NCI-H1092 (cell line): ENCODE measurements around the gene ZNF143.
"Not testable (repeated sequence)": the region's sequence is repeated elsewhere in the genome, so short reads cannot be mapped to it uniquely, and the experiment has no call there.

Experiments
- DNase-seq: peaks from one replicate; lab custom pipeline; 2025; lab: John Stamatoyannopoulos, UW

Gene ZNF143

DNA sequence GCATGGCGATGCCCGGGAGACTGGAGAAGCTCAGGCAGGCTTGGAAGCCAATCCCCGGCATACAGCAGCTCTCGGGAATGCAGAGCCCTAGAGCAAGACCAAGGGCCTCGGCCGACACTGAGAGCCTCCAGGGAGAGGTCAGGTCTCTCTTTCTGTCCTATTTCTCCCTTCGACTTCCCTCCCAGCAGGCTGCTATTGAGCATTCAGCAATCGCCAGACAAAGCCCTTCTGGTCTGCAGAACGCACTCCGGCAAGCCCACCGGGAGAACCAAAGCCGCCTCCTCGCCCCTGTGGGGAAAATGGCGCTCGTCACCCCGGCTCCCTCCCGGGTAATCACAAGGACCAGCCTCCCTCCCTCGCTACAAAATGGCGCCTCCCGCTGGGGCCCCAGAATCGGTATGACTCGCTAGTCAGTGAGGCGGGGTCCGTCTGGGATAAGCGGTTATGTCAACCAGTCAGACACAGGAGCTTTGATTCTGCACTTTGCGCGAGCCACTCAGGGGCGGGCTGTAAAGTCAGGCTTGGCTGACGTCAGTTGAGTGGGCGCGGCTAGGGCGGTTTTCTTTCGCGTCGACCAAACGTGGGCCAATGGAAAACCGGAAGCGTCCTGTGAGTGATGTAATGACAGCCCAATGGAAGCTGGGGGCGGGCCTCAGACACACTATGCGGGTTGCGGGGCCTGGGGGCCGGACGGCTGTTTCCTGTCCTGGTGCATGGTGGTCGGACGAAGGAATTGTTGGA is at the start of gene ZNF143:
ZNF143 (plus strand) TSS at position 691 of the 741 bp plus-strand sequence. CDS start 10,297 bp downstream, outside the sequence.
- peak; percentile 100 for DNase-seq

- no peak for DNase-seq
Measured at GRCh38 chr11:9428706-9429105, 32.1 kb upstream of the ZNF143 start.

- DNase-seq = no peak
Measured at GRCh38 chr11:9438611-9439010, 22.2 kb upstream of the ZNF143 start.

DNA sequence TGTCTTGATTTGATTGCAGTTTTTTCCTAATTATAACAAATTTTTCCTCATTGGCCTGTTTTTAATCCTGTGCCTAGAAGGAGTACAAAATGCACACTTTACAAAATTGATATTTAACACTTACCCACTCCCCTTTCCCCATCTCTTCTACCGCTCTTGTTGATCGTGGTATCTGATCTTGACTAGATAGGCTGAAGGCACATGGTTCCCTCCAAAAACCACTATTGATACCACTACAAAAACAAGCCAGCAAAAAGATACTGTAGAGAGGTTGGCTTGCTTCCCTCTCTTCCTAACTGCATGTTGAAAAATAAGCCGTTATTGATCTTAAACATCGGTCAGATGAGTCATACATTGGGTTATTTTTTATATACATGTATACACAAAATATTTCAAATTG is 14.6 kb upstream of the ZNF143 start:
- no peak for DNase-seq

DNA sequence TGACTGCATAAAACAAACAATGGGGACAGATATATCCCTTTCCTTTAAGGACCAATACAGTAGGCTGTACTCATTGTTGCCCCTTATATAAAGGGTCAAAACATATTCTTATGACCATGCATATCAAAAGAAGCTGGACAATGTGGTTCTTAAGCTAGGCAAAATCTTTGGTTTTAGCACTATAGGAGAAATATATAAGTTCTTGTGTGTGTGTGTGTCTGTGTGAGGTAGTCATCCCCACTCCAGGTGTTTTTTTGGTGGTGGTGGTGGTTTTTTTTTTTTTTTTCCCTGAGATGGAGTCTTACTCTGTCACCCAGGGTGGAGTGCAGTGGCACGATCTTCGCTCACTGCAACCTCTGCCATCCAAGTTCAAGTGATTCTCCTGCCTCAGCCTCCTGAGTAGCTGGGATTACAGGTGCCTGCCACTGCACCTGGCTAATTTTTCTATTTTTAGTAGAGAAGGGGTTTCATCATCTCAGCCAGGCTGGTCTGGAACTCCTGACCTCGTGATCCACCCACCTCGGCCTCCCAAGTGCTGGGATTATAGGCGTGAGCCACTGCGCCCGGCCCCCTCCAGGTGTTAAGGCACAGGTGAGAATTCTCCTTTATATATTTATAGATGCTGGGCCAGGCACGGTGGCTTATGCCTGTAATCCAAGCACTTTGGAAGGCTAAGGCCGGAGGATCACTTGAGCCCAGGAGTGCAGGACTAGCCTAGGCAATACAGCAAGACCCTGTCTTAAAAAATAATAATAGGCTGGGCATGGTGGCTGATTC is 12.0 kb upstream of the ZNF143 start:
- DNase-seq = no peak

DNA sequence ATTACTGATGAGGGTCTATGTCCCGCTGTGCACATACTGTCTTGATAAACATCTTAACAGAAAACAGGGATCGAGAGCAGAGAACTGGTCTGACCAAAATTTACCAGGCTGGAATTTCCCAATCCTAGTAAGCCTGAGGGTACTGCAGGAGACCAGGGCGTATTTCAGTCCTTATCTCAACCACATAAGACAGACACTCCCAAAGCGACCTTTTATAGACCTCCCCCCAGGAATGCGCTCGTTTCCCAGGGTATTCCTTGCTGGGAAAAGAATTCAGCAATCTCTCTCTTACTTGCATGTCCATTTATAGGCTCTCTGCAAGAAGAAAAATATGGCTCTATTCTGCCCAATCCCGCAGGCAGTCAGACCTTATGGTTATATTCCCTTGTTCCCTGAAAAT is 8.8 kb upstream of the ZNF143 start:
- DNase-seq = not testable (repeated sequence)

DNA sequence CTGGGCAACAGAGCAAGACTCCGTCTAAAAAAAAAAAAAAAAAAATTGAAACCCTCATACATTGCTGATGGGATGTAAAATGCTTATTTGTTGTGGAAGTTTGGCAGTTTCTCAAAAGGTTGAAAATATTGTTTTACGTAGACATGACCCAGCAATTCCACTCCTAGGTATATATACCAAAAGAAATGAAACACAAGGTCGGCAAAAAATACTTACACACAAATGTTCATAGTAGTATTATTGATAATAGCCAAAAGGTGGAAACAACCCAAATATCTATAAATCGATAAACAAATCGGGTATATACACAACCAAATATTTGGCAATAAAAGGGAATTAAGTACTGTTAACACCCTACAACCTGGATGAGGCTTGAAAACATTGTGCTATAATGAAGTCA is 5.1 kb upstream of the ZNF143 start:
- no peak for DNase-seq

DNA sequence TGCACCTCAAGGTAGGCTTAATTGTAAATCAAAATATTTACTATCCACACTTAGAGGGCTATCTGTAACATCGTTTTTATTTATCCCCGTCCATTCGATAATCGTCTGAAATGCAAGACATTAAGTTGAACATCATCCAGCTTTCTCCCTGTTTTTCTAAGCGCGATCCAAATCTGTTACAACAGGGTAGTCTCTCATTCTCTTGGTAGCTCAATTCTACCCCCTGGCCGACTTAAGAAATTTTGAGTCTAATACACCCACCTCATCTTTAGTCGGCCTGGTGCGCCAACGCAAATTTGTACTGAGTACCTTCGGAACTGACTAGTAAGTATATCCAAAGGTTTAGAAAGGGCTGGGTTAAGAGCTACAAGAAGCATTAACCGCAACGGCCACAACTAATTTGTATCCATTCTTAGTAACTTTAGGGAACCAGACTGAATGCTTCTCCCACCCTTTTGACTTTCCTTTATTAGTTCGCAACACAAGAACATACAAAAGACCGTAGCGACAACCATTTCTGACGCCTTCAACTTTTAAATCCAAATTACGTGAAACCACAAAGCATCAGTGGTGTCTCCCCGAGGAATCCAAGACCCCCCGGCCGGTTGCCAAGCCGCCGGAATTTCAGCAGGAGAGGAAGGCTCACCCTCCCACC is 1.0 kb upstream of the ZNF143 start:
- no peak for DNase-seq

- DNase-seq = peak; percentile 86
Measured at GRCh38 chr11:9461063-9461759, 399 bp downstream of the ZNF143 start.

- DNase-seq = no peak
Measured at GRCh38 chr11:9461760-9462134, 935 bp downstream of the ZNF143 start.

DNA sequence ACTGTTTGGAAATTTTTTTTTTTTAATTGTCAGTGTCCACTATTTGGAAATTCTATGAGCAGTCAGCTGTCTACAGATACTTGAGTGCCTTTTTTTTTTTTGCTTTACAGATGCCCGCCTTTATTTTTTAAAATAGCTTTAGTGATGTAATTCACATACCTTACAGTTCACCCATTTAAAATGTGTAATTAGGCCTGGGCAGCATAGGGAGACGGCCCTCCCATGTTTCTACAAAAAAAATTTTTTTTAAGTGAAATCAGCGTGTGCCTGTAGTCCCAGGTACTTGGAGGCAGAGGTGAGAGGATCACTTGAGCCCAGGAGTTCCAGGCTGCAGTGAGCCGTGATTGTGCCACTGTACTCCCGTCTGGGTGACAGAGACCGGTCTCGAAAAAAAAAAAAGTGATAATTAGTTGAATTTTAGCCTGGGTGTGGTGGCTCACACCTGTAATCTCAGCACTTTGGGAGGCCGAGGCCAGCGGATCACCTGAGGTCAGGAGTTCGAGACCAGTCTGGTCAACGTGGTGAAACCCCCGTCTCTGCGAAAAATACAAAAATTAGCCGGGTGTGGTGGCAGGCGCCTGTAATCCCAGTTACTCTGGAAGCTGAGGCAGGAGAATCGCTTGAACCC is 1.5 kb downstream of the ZNF143 start:
- no peak for DNase-seq

- DNase-seq = no peak
Measured at GRCh38 chr11:9462806-9463537, 2.2 kb downstream of the ZNF143 start.

- DNase-seq = no peak
Measured at GRCh38 chr11:9470765-9471164, 10.0 kb downstream of the ZNF143 start.

DNA sequence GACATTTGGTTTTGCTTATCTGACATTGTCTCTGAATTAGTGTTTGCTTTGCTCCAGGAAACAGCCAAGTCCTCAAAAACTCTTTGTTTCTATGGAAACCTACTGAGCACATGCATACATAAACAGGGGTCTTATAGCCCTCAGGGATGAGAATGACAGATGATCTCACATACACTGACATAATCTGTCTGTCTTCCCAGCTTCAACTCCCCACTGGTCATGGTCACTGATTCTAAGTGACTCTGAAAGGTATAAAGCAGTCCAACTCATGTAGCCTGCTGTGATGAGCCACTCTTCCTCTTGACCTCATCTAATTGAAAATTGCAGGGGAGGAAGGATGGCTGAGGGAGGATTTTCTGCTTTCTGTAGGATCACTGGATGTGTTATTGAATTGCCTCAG is 12.6 kb downstream of the ZNF143 start:
- DNase-seq = no peak

DNA sequence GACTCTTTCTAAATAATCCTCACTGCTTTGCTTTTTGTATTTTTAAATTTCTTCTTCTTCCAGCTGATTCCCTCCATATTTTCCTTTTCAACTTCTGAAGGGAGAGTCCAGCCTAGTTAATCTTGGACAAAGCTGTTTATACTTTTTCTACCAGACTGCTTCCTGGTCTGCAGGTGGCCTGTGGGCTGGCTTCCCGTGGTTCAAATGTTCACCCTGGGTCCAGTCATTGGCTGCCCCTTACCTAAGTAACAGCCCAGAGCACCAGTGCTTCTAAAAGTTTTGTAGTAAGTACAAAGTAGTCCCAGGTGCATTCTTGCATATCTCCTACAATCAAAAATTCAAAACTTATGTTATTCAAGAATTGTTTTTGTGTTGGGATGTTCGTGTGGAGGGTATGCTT is 19.1 kb downstream of the ZNF143 start:
- DNase-seq = no peak

GRCh38 chr11:9489080-9489765 is 28.4 kb downstream of the ZNF143 start:
- no peak for DNase-seq

DNA sequence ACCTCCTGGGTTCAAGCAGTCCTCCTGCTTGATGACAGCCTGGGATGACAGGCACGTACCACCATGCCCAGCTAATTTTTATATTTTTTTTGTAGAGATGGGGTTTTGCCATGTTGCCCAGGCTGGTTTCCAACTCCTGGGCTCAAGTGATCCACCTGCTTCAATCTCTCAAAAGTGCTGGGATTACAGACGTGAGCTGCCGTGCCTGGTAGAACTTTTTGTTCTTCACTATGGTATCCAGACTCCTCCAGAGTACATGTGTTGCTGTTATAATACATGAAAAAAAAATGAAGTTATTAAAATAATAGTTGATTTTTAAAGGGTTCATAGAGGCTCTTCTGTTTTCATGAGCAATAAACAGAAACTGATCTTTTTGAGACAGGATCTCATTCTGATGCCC is 29.6 kb downstream of the ZNF143 start:
- no peak for DNase-seq

- no peak for DNase-seq
Measured at GRCh38 chr11:9493492-9493891, 32.7 kb downstream of the ZNF143 start.

DNA sequence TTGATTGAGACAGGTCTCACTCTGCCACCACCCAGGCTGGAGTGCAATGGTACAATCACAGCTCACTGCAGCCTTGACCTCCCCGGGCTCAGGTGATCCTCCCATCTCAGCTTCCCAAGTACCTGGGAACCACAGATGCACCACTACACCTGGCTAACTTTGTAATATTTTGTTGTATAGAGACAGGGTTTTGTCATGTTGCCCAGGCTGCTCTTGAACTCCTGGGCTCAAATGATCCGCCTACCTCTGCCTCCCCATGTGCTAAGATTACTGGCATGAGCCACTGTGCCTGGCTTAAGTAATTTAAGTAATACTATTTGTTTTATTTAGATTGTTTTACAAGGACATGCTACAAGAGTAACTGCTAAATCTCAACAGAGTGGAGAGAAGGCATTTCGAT is 33.5 kb downstream of the ZNF143 start:
- DNase-seq = no peak

DNA sequence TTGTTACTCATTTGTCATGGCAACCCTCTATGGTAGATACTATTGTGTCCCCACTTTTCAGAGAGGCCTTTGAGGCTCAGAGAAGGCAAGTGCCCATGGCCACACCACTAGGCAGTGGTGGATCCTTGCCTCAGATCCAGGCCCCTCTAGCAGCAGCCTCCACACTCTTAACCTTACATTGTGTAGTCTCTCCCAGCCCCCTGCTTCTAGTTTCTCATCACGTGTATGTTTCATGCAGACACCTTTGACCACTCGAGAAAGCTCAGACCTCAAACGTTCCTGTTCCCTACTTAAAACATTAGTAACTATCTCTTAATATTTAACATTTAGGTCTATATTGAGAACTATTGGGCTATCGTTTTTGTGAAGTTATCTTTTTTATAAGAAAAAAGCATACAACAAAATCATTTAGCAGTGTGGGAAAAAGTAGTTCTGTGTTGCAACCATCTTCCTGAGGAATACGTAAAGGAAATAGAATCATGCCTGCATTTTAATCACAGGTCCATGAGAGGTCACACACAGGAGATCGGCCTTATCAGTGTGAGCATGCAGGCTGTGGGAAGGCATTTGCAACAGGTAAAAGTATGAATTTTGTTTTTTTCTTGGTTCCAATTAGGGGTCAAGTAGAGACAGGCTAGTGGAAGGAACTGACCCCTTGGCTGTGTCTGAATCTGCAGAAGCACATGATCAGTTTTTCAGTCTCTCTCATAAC is 35.1 kb downstream of the ZNF143 start:
- DNase-seq = no peak
